SW480 (cell line): ENCODE measurements around the gene TALDO1.
"Not testable (repeated sequence)": the region's sequence is repeated elsewhere in the genome, so short reads cannot be mapped to it uniquely, and the experiment has no call there.

Experiments used
- DNase-seq: peaks from one replicate; pipeline ENCODE4 v3.0.0-alpha.2; 2016; ENCODE audit warnings: low spot score

TALDO1 gene

DNA sequence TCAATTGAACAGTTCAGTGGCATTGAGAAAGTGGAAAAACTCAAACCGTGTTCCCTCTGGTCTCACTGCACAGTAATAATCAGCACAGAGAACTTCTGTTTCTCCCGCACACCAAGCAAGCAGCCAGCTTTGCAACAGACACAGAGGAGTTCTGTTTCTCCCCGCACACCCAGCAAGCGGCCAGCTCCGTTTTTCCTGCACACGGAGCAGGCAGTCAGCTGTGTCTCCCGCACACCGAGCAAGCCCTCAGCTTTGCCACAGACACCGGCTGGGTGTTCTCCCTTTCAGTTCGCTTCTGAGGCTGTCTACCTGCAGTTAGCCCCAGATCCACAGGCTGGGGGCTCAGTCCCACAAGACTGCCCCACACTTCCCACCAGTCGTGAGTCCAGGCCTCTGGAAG is 9.9 kb upstream of the TALDO1 start:
- no peak for DNase-seq

GRCh38 chr11:737899-738298 is 9.4 kb upstream of the TALDO1 start:
- not testable (repeated sequence) for DNase-seq

GRCh38 chr11:742156-742546 is 5.1 kb upstream of the TALDO1 start:
- no peak for DNase-seq

DNA sequence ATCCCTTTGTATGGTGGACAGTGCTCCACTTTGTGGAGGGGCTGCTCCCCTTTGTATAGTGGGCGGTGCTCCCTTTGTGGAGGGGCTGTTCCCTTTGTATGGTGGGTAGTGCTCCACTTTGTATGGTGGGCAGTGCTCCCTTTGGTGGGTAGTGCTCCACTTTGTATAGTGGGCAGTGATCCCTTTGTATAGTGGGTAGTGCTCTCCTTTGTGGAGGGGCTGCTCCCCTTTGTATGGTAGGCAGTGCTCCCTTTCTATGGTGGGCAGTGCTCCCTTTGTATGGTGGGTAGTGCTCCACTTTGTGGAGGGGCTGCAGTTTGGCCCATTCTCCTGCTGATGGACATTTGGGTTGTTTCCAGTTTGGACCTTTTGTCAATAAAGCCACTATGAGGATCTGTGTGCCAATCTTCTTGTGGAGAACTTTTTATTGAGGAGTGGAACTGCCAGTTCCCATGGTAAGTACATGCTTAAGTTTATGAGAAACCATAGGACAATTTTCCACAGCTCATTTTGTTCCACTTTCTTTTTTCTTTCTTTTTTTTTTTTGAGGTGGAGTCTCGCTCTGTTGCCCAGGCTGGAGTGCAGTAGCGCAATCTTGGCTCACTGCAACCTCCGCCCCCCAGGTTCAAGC is 4.6 kb upstream of the TALDO1 start:
- no peak for DNase-seq

DNA sequence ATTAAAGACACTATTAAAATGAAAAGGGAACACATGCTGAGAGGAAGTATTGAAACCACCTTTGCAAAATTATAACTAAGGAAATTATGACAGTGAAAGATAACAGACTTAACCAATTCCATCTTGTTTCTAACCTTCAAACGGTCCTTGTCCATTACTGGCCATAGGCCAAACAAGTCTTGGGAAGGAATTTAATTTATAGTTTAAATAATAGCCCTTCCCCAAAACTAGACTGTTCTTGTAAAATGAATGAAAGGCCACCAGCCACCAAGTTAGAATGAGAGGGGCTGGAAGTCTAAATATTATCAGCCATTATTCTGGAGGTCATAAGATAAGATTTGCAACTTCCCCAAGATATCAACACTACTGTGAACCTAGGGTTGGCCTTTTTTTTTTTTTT is 1.8 kb upstream of the TALDO1 start:
- no peak for DNase-seq

GRCh38 chr11:746289-747157 is 741 bp upstream of the TALDO1 start:
- peak; percentile 58 for DNase-seq

DNA sequence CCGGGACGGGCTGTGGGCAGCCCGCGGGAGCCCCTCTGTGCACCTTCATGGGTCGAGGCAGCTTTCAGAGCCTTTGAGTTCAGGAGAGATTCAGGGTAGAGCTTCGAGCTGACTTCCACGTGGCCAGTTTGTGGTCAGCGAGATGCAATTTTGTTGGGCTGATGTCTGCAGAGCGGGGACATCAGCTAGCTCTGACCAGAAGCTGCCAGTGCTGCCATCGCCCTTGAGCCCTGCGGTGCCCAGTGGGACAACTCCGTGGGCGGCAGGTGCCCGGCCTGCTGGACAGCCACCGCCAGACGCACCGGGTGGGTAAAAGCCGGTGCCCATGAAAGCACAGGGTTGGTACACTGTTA is 719 bp downstream of the TALDO1 start:
- no peak for DNase-seq

GRCh38 chr11:749731-750130 is 2.5 kb downstream of the TALDO1 start:
- DNase-seq = no peak

- DNase-seq = no peak
These were observed 13.0 kb downstream of the TALDO1 start for GRCh38 chr11:760236-760635.

- no peak for DNase-seq
These were observed 14.4 kb downstream of the TALDO1 start for GRCh38 chr11:761526-762108.

- peak; percentile 95 for DNase-seq
These were observed 15.3 kb downstream of the TALDO1 start for GRCh38 chr11:762421-763072.

GRCh38 chr11:763073-763463 is 15.8 kb downstream of the TALDO1 start:
- DNase-seq = peak; percentile 65

DNA sequence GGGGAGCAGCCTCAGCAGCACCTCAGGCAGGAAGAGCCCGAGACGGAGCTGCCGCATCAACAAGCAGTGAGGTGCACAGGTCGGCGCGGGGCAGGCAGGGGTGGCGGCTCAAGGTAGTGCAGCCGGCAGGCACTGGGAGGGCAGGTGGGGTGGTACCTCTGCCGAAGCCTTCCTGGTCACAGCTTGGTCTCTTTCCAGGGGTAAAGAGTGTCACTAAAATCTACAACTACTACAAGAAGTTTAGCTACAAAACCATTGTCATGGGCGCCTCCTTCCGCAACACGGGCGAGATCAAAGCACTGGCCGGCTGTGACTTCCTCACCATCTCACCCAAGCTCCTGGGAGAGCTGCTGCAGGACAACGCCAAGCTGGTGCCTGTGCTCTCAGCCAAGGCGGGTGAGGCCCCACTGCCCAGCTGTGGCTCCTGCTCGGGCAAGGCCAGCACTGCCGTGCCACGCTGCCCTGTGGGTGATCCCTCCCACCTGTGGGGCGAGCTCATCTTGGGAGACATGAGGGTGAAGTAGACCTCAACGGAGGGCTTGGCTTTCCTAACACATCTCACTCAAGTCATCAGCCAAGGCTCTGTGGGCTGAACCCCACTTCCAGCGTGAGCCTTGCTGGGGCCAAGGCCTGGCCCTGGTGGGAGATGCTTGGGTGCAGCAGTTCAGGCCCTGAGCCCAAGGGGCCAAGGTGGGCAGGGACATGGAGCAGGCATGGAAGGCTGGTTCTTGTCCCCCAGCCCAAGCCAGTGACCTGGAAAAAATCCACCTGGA is 16.5 kb downstream of the TALDO1 start:
- DNase-seq = peak; percentile 59

DNA sequence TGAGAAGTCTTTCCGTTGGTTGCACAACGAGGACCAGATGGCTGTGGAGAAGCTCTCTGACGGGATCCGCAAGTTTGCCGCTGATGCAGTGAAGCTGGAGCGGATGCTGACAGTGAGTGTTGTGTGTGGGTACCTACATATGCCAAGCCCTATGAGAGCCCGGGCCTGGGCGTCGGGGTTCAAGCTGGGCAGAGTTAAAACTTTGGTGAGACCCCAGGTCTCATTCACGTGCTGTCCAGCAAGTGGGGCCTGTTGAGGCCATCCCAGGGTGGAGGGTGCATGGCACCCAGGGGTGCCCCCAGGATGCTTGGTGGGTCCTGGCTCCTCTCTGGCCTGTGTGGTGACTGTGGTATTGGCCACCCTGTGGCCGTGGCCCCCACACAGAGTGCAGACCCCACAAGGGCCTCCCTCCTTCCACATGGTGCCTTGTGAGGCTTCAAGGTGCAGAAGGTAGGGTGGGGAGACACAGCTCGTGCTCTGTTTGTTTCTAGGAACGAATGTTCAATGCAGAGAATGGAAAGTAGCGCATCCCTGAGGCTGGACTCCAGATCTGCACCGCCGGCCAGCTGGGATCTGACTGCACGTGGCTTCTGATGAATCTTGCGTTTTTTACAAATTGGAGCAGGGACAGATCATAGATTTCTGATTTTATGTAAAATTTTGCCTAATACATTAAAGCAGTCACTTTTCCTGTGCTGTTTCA is 17.2 kb downstream of the TALDO1 start:
- DNase-seq = no peak

GRCh38 chr11:765025-765801 is 17.9 kb downstream of the TALDO1 start:
- peak; percentile 42 for DNase-seq

DNA sequence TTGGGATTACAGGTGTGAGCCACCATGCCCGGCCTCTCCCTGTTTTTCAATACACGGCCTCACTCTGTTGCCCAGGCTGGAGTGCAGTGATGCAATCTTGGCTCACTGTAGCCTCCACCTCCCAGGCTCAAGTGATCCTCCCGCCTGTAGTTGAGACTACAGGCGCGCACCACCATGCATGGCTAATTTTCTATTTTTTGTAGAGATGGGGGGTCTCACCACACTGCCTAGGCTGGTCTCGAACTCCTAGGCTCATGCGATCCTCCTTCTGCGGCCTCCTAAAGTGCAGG is 18.5 kb downstream of the TALDO1 start:
- DNase-seq = no peak

DNA sequence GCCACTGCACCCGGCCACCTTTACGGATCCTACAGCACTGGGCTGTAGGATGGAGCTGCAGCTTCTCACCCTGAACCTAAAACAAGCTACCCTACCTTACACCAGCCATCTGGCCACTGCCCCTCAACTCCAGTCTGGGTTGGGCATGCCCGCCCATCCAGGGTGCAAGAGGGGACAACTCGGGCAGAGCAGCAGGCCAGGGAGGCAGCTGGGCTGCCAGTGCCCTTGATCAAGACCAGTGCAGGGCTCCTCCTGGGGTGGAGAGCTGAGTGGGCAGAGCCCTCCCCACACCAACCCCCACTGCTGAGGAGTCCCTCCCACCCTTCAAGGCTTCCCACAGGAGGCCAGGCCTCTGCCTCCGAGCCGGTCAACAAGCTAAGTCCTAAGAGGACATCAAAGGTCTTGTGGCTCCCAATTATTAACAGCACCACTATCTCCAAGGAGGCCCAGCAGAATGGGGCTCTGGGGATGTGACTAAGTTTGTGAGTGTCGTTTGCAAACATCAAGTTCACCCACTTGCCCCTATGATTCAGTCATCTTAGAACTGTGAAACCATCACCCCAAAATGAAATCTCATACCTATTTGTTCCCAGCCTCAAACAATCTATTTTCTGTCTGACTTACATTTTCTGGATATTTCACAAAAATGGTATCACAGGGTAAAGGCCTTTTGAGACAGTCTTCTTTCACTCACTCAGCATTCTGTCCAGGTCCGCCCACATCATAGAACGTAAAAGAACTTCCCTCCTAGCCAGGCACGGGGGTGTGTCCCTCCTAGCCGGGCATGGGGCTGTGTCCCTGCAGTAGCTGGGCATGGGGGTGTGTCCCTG is 19.1 kb downstream of the TALDO1 start:
- no peak for DNase-seq

DNA sequence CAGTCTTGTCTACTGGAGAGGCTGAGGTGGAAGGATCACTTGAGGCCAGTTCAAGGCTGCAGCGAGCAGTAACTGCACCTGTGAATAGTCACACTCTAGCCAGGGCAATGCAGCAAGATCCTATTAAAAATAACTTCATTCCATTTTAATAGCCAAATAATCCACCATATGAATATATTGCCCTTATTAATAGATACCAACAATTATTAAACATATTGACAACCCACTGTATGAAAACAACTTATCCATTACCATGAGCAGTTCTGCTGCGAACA is 19.6 kb downstream of the TALDO1 start:
- DNase-seq = no peak

DNA sequence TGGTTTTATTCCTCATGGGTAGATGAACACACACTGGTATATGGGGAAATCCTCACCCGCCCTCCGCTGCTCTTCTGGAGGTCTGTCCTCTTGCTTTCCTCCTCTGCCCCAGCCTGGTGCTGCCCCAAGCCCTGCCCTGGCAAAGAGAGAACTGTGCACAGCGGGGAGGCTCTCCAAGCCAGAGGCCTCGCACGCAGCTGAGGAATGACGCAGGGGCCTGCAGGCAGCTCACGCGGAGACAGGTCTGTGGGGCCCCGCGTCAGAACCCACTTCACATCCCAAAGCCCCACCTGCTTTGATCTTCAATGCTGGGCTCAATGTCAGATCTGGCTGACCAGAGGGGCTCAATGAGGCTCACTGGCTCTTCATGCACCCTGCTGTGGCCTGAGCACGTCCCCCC is 20.0 kb downstream of the TALDO1 start:
- no peak for DNase-seq
